ENCODE results near the gene ZER1.

DNA sequence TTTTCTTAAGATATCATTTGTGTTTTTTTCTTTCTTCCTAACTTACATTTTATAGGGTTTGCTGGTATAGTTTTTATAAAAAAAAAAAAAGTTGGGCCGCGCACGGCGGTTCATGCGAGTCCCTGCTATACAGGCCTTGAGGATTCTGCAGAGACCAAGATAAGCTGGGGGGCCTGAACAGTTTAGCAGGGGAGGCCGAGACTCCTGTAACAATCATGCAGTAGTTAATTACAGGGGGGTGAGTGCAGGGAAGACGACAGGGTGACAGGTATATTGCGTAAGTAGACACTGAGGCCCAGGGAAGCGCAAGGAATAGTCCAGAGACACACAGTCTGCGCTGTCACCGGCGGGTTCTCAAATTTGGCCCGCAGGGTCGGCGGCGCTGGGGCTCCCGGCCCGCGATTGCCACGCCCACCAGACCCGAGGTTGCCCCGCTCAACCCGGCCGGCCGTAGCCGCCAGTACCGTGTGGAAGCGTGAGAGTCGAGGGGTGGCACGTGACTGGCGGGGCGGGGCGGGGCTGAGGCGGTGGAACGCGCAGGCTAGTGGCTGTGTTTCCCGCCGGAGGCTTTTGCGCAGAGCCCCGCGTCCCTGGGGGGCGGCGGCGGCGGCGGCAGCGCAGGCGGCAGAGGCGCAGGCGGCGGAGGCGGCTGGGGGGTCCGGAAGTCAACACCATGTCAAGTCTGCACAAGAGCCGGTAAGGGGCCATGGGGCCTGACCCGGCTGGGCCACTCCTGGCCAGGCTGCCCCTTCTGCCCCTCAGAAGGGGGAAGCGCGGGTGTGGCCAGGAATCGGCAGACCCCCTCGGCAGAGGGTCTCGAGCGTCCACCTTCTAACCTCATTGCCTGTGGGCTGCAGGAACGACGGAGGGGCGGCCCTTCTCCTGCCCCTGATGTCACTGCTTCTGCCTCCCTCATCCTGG lies 15.2 kb upstream of the ZER1 start, which contains the start of gene TBC1D13:
- TF ChIP-seq, protein P1, sequence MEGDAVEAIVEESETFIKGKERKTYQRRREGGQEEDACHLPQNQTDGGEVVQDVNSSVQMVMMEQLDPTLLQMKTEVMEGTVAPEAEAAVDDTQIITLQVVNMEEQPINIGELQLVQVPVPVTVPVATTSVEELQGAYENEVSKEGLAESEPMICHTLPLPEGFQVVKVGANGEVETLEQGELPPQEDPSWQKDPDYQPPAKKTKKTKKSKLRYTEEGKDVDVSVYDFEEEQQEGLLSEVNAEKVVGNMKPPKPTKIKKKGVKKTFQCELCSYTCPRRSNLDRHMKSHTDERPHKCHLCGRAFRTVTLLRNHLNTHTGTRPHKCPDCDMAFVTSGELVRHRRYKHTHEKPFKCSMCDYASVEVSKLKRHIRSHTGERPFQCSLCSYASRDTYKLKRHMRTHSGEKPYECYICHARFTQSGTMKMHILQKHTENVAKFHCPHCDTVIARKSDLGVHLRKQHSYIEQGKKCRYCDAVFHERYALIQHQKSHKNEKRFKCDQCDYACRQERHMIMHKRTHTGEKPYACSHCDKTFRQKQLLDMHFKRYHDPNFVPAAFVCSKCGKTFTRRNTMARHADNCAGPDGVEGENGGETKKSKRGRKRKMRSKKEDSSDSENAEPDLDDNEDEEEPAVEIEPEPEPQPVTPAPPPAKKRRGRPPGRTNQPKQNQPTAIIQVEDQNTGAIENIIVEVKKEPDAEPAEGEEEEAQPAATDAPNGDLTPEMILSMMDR (IDR thresholded peaks at IDR 0.05), result peak in 1 of 4 experiments; percentile 26
- peak; percentile 53 to 68 for TF ChIP-seq POLR2A (IDR thresholded peaks at IDR 0.05)

Data from uterus (tissue), 2 donors.